Measurements from ENCODE around the gene RAD51B.

DNA sequence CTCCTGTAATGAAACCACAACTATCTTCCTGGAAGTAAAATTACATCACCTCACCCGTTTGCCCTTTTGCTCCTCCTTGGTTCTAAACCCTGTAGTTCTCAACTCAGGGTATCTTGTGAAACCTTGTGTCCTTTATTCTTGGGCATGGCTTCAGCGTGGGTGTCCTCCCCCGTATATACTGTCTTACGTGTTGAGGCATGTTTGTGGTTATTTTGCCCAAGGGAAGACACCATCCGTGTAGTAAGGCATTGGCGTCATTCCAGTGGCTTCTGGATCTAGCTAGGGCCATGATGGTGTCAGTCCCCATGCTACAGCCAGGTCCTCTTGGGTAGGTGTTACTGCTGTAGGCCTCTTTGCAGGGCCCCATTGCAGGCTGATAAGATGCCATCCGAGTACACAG, 857.9 kb downstream of the RAD51B start:
- TF ChIP-seq TAF1 (CRISPR knock-in tag; IDR thresholded peaks at IDR 0.05) (no peak), ZNF883 (CRISPR knock-in tag; IDR thresholded peaks at IDR 0.05; ENCODE audit: not compliant biosample characterization) (no peak), ZFX (CRISPR knock-in tag; IDR thresholded peaks at IDR 0.05; ENCODE audit: low read depth) (no peak), ASH2L (IDR thresholded peaks at IDR 0.05; ENCODE audit: insufficient read length, low read depth, low read length) (no peak), GATAD2A (CRISPR knock-in tag; IDR thresholded peaks at IDR 0.05) (no peak), ERF (CRISPR knock-in tag; IDR thresholded peaks at IDR 0.05) (no peak)
- TF ChIP-seq, protein P1, sequence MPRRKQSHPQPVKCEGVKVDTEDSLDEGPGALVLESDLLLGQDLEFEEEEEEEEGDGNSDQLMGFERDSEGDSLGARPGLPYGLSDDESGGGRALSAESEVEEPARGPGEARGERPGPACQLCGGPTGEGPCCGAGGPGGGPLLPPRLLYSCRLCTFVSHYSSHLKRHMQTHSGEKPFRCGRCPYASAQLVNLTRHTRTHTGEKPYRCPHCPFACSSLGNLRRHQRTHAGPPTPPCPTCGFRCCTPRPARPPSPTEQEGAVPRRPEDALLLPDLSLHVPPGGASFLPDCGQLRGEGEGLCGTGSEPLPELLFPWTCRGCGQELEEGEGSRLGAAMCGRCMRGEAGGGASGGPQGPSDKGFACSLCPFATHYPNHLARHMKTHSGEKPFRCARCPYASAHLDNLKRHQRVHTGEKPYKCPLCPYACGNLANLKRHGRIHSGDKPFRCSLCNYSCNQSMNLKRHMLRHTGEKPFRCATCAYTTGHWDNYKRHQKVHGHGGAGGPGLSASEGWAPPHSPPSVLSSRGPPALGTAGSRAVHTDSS (CRISPR knock-in tag; conservative IDR thresholded peaks at IDR 0.05) = no peak

Data from HepG2 (cell line).